MM.1S (cell line): Measurements from ENCODE around the gene GRIK3.

Source experiments
- DNase-seq: peaks from one replicate; pipeline ENCODE4 v3.0.0-alpha.2; 2015
- H2AFZ ChIP-seq: fragments of 300-600 bp; sonication (generic); 2 replicates; pipeline ENCODE4 v1.6.0; 2016; ENCODE audit warnings: antibody characterized with exemption, low read length
- H3F3A ChIP-seq: fragments of 300-600 bp; sonication (generic); 2 replicates; pipeline ENCODE4 v1.6.1; 2016; ENCODE audit warnings: mild to moderate bottlenecking, antibody characterized with exemption, low read length, moderate library complexity, mixed read lengths; ENCODE audit not compliant: insufficient read depth
- H3K27ac ChIP-seq: fragments of 300-600 bp; sonication (generic); 2 replicates; pipeline ENCODE4 v1.5.1; 2016; ENCODE audit warnings: mild to moderate bottlenecking, low read length
- H3K27me3 ChIP-seq: fragments of 300-600 bp; sonication (generic); replicated peaks from 2 replicates; pipeline ENCODE4 v1.6.0; 2016; ENCODE audit warnings: low read length; ENCODE audit not compliant: insufficient read depth
- H3K36me3 ChIP-seq: fragments of 300-600 bp; sonication (generic); replicated peaks from 2 replicates; pipeline ENCODE4 v1.6.1; 2016; ENCODE audit warnings: mild to moderate bottlenecking, low read length, mixed read lengths; ENCODE audit not compliant: insufficient read depth
- H3K4me1 ChIP-seq: fragments of 300-600 bp; sonication (generic); 2 replicates; pipeline ENCODE4 v1.6.1; 2016; ENCODE audit warnings: low read length, mixed read lengths
- H3K4me2 ChIP-seq: fragments of 300-600 bp; sonication (generic); 2 replicates; pipeline ENCODE4 v1.6.0; 2016; ENCODE audit warnings: low read depth, low read length
- H3K4me3 ChIP-seq: fragments of 300-600 bp; sonication (generic); 2 replicates; pipeline ENCODE4 v1.5.1; 2016; ENCODE audit warnings: low read length, mixed read lengths
- H3K79me2 ChIP-seq: fragments of 300-600 bp; sonication (generic); 2 replicates; pipeline ENCODE4 v1.6.1; 2016; ENCODE audit warnings: mixed run types, low read length, mixed read lengths
- H3K9ac ChIP-seq: fragments of 300-600 bp; sonication (generic); 2 replicates; pipeline ENCODE4 v1.6.1; 2016; ENCODE audit warnings: low read length, mixed read lengths
- H3K9me2 ChIP-seq: fragments of 300-600 bp; sonication (generic); replicated peaks from 2 replicates; pipeline ENCODE4 v1.6.1; 2016; ENCODE audit warnings: mild to moderate bottlenecking, low read length, mixed read lengths; ENCODE audit not compliant: insufficient read depth
- H3K9me3 ChIP-seq: fragments of 300-600 bp; sonication (generic); replicated peaks from 2 replicates; pipeline ENCODE4 v1.6.1; 2016; ENCODE audit warnings: mild to moderate bottlenecking, low read length, mixed read lengths; ENCODE audit not compliant: insufficient read depth
- H4K20me1 ChIP-seq: fragments of 300-600 bp; sonication (generic); 2 replicates; pipeline ENCODE4 v1.6.1; 2016; ENCODE audit warnings: mild to moderate bottlenecking, low read length, moderate library complexity, mixed read lengths; ENCODE audit not compliant: insufficient read depth
- EZH2 ChIP-seq: fragments of 300-600 bp; sonication (generic); optimal IDR thresholded peaks from 2 replicates; pipeline ENCODE3; 2017; ENCODE audit warnings: low read depth, mild to moderate bottlenecking, antibody characterized with exemption, low read length, mixed read lengths
- EZH2phosphoT487 ChIP-seq: fragments of 300-600 bp; sonication (generic); IDR thresholded peaks from 2 replicates; pipeline ENCODE4 v1.6.1; 2018; ENCODE audit warnings: antibody characterized with exemption, low read length
- TF ChIP-seq, protein P1 (sequence below): fragments of 300-600 bp; sonication (generic); IDR thresholded peaks from 2 replicates; pipeline ENCODE4 v1.5.1; 2016; ENCODE audit warnings: antibody characterized with exemption, low read length, mixed read lengths

The GRIK3 gene

DNA sequence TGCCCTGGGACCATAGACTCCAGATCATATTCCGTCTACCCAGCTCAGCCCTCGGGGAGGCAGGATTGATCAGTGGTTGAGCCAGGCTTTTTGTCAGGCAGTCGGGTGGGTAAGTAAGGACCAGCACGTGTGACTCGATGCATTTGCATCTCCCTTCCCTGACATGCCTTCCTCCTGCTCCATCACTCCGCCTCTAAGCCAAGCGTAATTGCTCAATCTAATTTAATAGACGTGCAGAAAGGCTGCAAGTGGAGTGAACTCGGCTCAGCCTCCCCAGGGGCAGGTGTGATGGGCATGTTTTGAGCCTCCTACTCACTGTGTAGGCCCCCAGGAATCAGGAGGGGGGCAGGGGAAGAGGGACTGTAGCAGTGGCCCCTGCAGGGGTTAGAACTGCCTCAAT, 34.6 kb upstream of the GRIK3 start:
- Histone ChIP-seq H4K20me1 (no peaks in the 10 kb centered on the region), H3K9ac (no peak overlapping the region), H3K36me3 (no peaks in the 10 kb centered on the region), H3K4me3 (no peak overlapping the region), H3K4me2 (no peak overlapping the region), H3K27me3 (peaks cover 94% of the 10 kb centered on the region), H3K27ac (no peak overlapping the region), H3K9me2 (no peaks in the 10 kb centered on the region), H2AFZ (no peak overlapping the region), H3K79me2 (no peaks in the 10 kb centered on the region), H3K9me3 (no peaks in the 10 kb centered on the region), H3F3A (no peaks in the 10 kb centered on the region), H3K4me1 (no peaks in the 10 kb centered on the region)
- TF ChIP-seq EZH2 (no peak), EZH2phosphoT487 (no peak)
- TF ChIP-seq, protein P1, sequence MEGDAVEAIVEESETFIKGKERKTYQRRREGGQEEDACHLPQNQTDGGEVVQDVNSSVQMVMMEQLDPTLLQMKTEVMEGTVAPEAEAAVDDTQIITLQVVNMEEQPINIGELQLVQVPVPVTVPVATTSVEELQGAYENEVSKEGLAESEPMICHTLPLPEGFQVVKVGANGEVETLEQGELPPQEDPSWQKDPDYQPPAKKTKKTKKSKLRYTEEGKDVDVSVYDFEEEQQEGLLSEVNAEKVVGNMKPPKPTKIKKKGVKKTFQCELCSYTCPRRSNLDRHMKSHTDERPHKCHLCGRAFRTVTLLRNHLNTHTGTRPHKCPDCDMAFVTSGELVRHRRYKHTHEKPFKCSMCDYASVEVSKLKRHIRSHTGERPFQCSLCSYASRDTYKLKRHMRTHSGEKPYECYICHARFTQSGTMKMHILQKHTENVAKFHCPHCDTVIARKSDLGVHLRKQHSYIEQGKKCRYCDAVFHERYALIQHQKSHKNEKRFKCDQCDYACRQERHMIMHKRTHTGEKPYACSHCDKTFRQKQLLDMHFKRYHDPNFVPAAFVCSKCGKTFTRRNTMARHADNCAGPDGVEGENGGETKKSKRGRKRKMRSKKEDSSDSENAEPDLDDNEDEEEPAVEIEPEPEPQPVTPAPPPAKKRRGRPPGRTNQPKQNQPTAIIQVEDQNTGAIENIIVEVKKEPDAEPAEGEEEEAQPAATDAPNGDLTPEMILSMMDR: no peak
- DNase-seq: no peak

DNA sequence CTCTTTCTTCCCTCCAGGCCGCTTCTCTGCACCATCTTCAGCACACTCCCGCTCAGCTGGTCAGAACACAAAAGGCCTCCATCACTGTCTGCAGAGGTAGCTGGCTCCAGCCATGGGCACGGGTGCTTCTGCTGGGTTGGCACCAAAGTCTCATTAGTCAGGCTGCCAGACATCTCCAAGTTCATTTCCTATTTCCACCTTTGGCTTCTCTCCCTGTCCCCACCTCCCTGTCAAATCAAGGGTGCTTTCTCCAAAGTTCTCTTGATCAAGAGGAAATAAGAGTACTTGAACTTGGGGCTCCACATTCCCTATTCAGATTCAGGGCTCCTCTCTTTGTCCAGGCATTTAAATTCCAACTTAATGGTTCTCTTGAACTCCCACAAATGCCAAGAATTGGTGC, 33.9 kb upstream of the GRIK3 start:
- Histone ChIP-seq H3K36me3 (no peaks in the 10 kb centered on the region), H4K20me1 (no peaks in the 10 kb centered on the region), H3K4me1 (no peaks in the 10 kb centered on the region), H3K4me3 (no peak overlapping the region), H3K79me2 (no peaks in the 10 kb centered on the region), H3K27me3 (peaks cover 91% of the 10 kb centered on the region), H3K9me2 (no peaks in the 10 kb centered on the region), H3K9ac (no peak overlapping the region), H3K9me3 (no peaks in the 10 kb centered on the region), H3K27ac (no peak overlapping the region), H2AFZ (no peak overlapping the region), H3F3A (no peaks in the 10 kb centered on the region), H3K4me2 (no peak overlapping the region)
- no peak for DNase-seq
- TF ChIP-seq EZH2 (no peak), EZH2phosphoT487 (no peak)
- TF ChIP-seq, protein P1: no peak

DNA sequence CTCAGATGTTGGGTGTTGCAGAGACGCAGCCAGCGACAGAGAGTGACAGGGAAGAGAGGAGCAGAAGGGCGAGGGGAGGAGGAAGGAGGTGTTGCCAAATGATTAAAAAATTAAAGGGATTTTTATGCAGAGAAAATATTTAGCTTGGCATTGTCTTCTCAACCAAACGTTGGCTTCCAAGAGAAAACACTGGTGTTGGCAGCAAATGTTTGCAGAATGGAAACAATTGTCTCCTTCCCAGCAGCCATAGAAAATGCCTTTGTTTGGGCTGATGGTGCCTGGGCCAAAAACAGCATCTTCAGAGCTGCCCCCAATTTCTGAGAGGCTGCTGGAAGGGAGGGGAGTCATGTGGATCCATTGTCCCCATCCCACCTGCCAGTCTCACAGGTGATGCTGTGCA, 29.7 kb upstream of the GRIK3 start:
- no peaks in the 10 kb centered on the region for H3K9me3 ChIP-seq
- no peak overlapping the region for H2AFZ ChIP-seq
- TF ChIP-seq EZH2phosphoT487 (no peak), EZH2 (no peak)
- TF ChIP-seq, protein P1: no peak
- no peaks in the 10 kb centered on the region for H3K9me2 ChIP-seq
- no peak overlapping the region for H3K9ac ChIP-seq
- no peak overlapping the region for H3K4me3 ChIP-seq
- H3K36me3 ChIP-seq: no peaks in the 10 kb centered on the region
- DNase-seq: no peak
- H4K20me1 ChIP-seq: no peaks in the 10 kb centered on the region
- no peaks in the 10 kb centered on the region for H3K79me2 ChIP-seq
- no peak overlapping the region for H3K27ac ChIP-seq
- no peaks in the 10 kb centered on the region for H3K4me1 ChIP-seq
- peaks cover 90% of the 10 kb centered on the region for H3K27me3 ChIP-seq
- H3K4me2 ChIP-seq: no peak overlapping the region
- no peaks in the 10 kb centered on the region for H3F3A ChIP-seq
